T-helper 2 cell (primary cell): ENCODE data around the gene ATP5F1A.
A peak's percentile ranks its signal among the peaks of the same experiment; 100 is the strongest.

Experiments
- DNase-seq, 5 experiments: peaks; one replicate each; pipeline versions ENCODE4 v3.0.0 to v3.0.0-alpha.2; 2012 to 2022

ATP5F1A gene

GRCh38 chr18:46046688-46047087 is 51.4 kb downstream of the ATP5F1A start:
- DNase-seq: no peak

- no peak for DNase-seq
These were observed 52.0 kb downstream of the ATP5F1A start for GRCh38 chr18:46046126-46046525.

GRCh38 chr18:46042571-46043123 is 55.4 kb downstream of the ATP5F1A start:
- peak in 1 of 5 experiments; percentile 45 for DNase-seq

- peak in 1 of 5 experiments; percentile 45 for DNase-seq
These were observed 57.4 kb downstream of the ATP5F1A start for GRCh38 chr18:46040747-46041104.

GRCh38 chr18:46040033-46040746 is 57.9 kb downstream of the ATP5F1A start:
- DNase-seq: no peak

- DNase-seq: no peak
These were observed 60.4 kb downstream of the ATP5F1A start for GRCh38 chr18:46037512-46038305.

- no peak for DNase-seq
These were observed 62.1 kb downstream of the ATP5F1A start for GRCh38 chr18:46035696-46036680.

DNA sequence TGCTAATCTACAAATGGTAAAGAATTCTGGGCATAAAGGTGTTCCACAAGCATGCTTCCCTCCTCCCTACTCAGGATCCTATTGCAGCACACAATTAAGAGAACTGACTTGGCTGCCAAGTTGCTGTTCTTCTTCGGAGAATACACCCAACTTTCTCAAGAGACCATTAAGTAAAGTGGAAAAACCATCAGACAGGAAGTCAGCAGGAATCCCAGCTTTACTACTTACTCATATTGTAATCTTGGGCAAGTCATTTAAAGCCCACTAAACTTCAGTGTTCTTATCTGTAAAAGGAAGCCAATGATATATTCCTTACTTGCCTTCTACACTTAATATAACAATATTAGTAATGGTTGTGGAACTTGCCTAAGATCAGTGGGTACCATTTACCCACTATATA is 63.9 kb downstream of the ATP5F1A start:
- no peak for DNase-seq

- DNase-seq: no peak
These were observed 66.4 kb downstream of the ATP5F1A start for GRCh38 chr18:46031741-46032140.
